Measurements from ENCODE around the gene TRMT10A. TPM values are rescaled to one million over a fixed set of nuclear protein-coding genes. Genes with fewer than 3 reads are reported as not detected.

TRMT10A gene
- total RNA-seq, 1 experiment from 2014 or later = 4.6 TPM

DNA sequence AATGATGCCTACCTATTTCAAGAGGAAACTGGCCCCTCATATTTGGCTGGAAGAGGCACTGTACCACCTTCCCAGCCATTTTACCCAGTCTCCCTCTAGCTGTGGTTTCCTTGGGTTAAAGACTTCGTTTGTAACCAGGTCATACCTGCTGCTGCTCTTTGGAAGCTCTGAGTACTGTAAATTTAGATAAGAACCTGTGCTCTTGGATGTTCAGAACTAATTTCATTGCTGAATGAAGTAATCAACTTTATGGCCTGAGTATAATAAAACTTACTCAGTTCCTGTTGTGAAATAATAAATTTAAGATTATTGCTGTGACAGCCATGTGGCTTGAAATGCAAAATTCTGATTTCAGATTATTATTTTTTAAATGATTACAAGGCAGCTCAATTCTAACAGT lies 23.0 kb upstream of the TRMT10A start:
- no CpG with 5 or more reads among the region's 1 CpG for WGBS (ENCODE audit: extremely low coverage, insufficient read length, low lambda C conversion rate)
- no peak overlapping the region for H3K56ac ChIP-seq (ENCODE audit: insufficient read length, low read depth, low read length)
- no peak overlapping the region for H2BK5ac ChIP-seq (ENCODE audit: insufficient read length, low read length)
- no peak overlapping the region for H3K4ac ChIP-seq (ENCODE audit: low read depth, low read length)
- H3K27ac ChIP-seq (ENCODE audit: insufficient read length, low read depth, low read length) = no peak overlapping the region
- no peaks in the 10 kb centered on the region for H3K23me2 ChIP-seq (ENCODE audit: insufficient read length, low read depth, low read length, poor library complexity, severe bottlenecking)
- H3K4me2 ChIP-seq (ENCODE audit: insufficient read depth, insufficient read length, low read length) = no peak overlapping the region
- no peaks in the 10 kb centered on the region for H3K9me3 ChIP-seq (ENCODE audit: control insufficient read depth, low read depth, low read length)
- TF ChIP-seq, protein P1, sequence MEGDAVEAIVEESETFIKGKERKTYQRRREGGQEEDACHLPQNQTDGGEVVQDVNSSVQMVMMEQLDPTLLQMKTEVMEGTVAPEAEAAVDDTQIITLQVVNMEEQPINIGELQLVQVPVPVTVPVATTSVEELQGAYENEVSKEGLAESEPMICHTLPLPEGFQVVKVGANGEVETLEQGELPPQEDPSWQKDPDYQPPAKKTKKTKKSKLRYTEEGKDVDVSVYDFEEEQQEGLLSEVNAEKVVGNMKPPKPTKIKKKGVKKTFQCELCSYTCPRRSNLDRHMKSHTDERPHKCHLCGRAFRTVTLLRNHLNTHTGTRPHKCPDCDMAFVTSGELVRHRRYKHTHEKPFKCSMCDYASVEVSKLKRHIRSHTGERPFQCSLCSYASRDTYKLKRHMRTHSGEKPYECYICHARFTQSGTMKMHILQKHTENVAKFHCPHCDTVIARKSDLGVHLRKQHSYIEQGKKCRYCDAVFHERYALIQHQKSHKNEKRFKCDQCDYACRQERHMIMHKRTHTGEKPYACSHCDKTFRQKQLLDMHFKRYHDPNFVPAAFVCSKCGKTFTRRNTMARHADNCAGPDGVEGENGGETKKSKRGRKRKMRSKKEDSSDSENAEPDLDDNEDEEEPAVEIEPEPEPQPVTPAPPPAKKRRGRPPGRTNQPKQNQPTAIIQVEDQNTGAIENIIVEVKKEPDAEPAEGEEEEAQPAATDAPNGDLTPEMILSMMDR (conservative IDR thresholded peaks at IDR 0.05) = no peak
- H3K79me1 ChIP-seq (ENCODE audit: insufficient read depth, low read depth, low read length, poor library complexity, severe bottlenecking) = no peaks in the 10 kb centered on the region
- H3K9ac ChIP-seq (ENCODE audit: extremely low read depth, insufficient read length, low read length) = no peak overlapping the region
- H3K14ac ChIP-seq (ENCODE audit: insufficient read depth, low read length) = no peak overlapping the region
- H3K18ac ChIP-seq (ENCODE audit: insufficient read length, low read depth, low read length) = no peak overlapping the region
- Mint-ChIP-seq H3K27ac (no peak overlapping the region), H3K9me3 (no peaks in the 10 kb centered on the region), H3K4me1 (peaks cover 4 to 5% of the 10 kb centered on the region in 2 experiments; a peak in 2 of 4 replicates), H3K36me3 (ENCODE audit: insufficient read depth in 1 of 3, low read depth in 3 of 3) (no peaks in the 10 kb centered on the region), H3K4me3 (no peak overlapping the region), H3K27me3 (ENCODE audit: low read depth) (no peaks in the 10 kb centered on the region)
- H3K27me3 ChIP-seq (ENCODE audit: insufficient read depth, low read length) = no peaks in the 10 kb centered on the region
- H2BK12ac ChIP-seq (ENCODE audit: insufficient read length, low read depth, low read length) = no peak overlapping the region
- H4K20me1 ChIP-seq (ENCODE audit: control insufficient read depth, insufficient read depth, insufficient read length) = no peaks in the 10 kb centered on the region
- no peak for DNase-seq
- H2BK120ac ChIP-seq (ENCODE audit: low read depth, low read length, poor library complexity, severe bottlenecking) = no peak overlapping the region
- no peak overlapping the region for H4K5ac ChIP-seq (ENCODE audit: insufficient read length, low read depth, low read length)
- no peak overlapping the region for H2BK20ac ChIP-seq (ENCODE audit: low read depth, low read length, poor library complexity, severe bottlenecking)
- no peaks in the 10 kb centered on the region for H3K4me1 ChIP-seq (ENCODE audit: insufficient read depth, low read length)
- no peaks in the 10 kb centered on the region for H3K79me2 ChIP-seq (ENCODE audit: insufficient read depth, low read length)
- no peak overlapping the region for H3T11ph ChIP-seq (ENCODE audit: low read length)
- H3K23ac ChIP-seq (ENCODE audit: insufficient read length, low read depth, low read length) = no peak overlapping the region
- H2AK5ac ChIP-seq (ENCODE audit: insufficient read length, low read length) = no peak overlapping the region
- H2BK15ac ChIP-seq (ENCODE audit: low read depth, low read length) = no peak overlapping the region
- H2AFZ ChIP-seq (ENCODE audit: low read length) = no peak overlapping the region
- no peak overlapping the region for H4K91ac ChIP-seq (ENCODE audit: insufficient read length, low read depth, low read length)
- H4K8ac ChIP-seq (replicated peaks; ENCODE audit: insufficient read length, low read depth, low read length) = no peak overlapping the region

Data from H9 (cell line).